Fibroblast of lung (primary cell): ENCODE measurements around the gene RIC8A.

Experiments used
- EZH2 ChIP-seq: IDR thresholded peaks from 2 replicates; pipeline ENCODE4 v1.5.1; 2012; ENCODE audit warnings: low read length, control low read depth, mild to moderate bottlenecking; ENCODE audit errors: missing control alignments
- TF ChIP-seq, protein P1 (sequence below), 2 donors: IDR thresholded peaks in 1 of 2; conservative IDR thresholded peaks in 1 of 2; 1 replicate in 1 of 2; 2 replicates in 1 of 2; pipeline ENCODE4 v1.5.1; 2011 to 2012; ENCODE audit warnings: low read length in 2 of 2, control low read depth in 1 of 2, inconsistent platforms in 1 of 2, low read depth in 1 of 2, mild to moderate bottlenecking in 1 of 2

DNA sequence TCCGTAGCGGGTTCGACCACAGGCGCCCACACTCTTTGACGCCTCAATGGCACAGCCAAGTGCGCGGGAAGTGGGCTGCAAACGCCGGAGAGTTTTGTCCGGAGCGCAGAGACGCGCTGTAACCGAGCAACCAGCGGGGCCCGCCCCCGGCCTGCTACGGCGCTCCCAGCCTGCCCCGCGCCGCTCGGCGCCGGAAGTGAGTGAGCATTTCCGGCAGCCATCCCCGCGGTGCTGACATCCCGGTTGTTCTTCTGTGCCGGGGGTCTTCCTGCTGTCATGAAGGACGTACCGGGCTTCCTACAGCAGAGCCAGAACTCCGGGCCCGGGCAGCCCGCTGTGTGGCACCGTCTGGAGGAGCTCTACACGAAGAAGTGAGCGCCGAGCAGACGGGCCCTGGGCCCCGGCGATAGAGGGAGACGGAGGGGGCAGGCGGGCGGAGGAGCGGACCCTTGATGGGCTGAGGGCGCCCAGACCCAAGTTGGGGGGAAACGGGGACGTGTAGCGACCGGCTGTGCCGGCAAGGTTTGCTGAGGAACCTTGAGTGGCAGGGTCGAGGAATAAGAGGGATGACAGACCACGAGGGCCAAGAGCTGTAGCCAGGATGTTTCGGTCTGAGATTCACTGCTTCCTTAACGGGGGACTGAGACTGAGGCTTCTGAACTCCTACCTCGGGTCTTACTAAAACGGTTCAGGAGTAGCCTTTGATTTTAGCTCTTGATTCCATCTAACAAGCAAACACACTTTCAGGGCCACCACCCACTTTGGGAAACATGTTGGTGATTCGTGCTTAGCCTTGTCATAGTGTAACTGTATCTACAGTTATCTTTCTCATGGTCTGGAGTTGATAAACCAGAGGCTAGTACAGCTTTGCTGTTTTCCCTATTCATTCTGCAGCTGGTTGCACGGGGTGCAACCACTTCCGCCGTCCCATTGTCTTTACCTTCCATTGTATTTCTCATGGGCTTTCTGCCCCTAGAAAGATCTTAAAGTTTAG is 29.6 kb downstream of the RIC8A start, which contains the start of gene PSMD13:
- TF ChIP-seq, protein P1, sequence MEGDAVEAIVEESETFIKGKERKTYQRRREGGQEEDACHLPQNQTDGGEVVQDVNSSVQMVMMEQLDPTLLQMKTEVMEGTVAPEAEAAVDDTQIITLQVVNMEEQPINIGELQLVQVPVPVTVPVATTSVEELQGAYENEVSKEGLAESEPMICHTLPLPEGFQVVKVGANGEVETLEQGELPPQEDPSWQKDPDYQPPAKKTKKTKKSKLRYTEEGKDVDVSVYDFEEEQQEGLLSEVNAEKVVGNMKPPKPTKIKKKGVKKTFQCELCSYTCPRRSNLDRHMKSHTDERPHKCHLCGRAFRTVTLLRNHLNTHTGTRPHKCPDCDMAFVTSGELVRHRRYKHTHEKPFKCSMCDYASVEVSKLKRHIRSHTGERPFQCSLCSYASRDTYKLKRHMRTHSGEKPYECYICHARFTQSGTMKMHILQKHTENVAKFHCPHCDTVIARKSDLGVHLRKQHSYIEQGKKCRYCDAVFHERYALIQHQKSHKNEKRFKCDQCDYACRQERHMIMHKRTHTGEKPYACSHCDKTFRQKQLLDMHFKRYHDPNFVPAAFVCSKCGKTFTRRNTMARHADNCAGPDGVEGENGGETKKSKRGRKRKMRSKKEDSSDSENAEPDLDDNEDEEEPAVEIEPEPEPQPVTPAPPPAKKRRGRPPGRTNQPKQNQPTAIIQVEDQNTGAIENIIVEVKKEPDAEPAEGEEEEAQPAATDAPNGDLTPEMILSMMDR (conservative IDR thresholded peaks at IDR 0.05 in 1 of 2, IDR thresholded peaks at IDR 0.05 in 1 of 2; ENCODE audit: low read depth in 1 of 2, low read length in 2 of 2), result no peak
- no peak for TF ChIP-seq EZH2
